A172 (cell line): Measurements from ENCODE around the gene GTF3C4. TPM values are rescaled to one million over a fixed set of nuclear protein-coding genes. Genes with fewer than 3 reads are reported as not detected.
A peak's percentile ranks its signal among the peaks of the same experiment; 100 is the strongest.

Experiments
- DNase-seq: peaks from one replicate; pipeline ENCODE4 v3.0.0-alpha.2; 2015; ENCODE audit warnings: low spot score
- total RNA-seq: library from RNA; depleted of rRNA; stranded (reverse); fragments of >200 nt; shearing (Covaris generic); gene quantifications from 2 replicates; pipeline ENCODE4 v1.2.3, GENCODE V29; 2014; rRNA removed

The GTF3C4 gene
- 29.5 and 30.8 TPM in 2 replicates for total RNA-seq

GRCh38 chr9:132670457-132671391 lies at the start of gene GTF3C4:
GTF3C4 (plus strand) TSS chr9:132670464; CDS start chr9:132670599, 135 bp downstream.
- DNase-seq: peak; percentile 17

GRCh38 chr9:132622159-132622558 lies 48.1 kb upstream of the GTF3C4 start:
- DNase-seq: peak; percentile 41

GRCh38 chr9:132626285-132626684 lies 44.0 kb upstream of the GTF3C4 start:
- DNase-seq: no peak

GRCh38 chr9:132627106-132627505 lies 43.2 kb upstream of the GTF3C4 start:
- no peak for DNase-seq

GRCh38 chr9:132627594-132627993 lies 42.7 kb upstream of the GTF3C4 start:
- DNase-seq: no peak

GRCh38 chr9:132628746-132629145 lies 41.5 kb upstream of the GTF3C4 start:
- DNase-seq: no peak

GRCh38 chr9:132630116-132630515 lies 40.1 kb upstream of the GTF3C4 start:
- DNase-seq: no peak

- DNase-seq: no peak
Observed at GRCh38 chr9:132630811-132631210, 39.5 kb upstream of the GTF3C4 start.

- peak; percentile 86 for DNase-seq
Observed at GRCh38 chr9:132631280-132631679, 39.0 kb upstream of the GTF3C4 start.

GRCh38 chr9:132631685-132632084 lies 38.6 kb upstream of the GTF3C4 start:
- no peak for DNase-seq

- no peak for DNase-seq
Observed at GRCh38 chr9:132632413-132633129, 37.7 kb upstream of the GTF3C4 start.

- DNase-seq: no peak
Observed at GRCh38 chr9:132634327-132634726, 35.9 kb upstream of the GTF3C4 start.

- no peak for DNase-seq
Observed at GRCh38 chr9:132637351-132637750, 32.9 kb upstream of the GTF3C4 start.

GRCh38 chr9:132637801-132638200 lies 32.5 kb upstream of the GTF3C4 start:
- no peak for DNase-seq

- DNase-seq: no peak
Observed at GRCh38 chr9:132638240-132638639, 32.0 kb upstream of the GTF3C4 start.

GRCh38 chr9:132639322-132639721 lies 30.9 kb upstream of the GTF3C4 start:
- DNase-seq: no peak

GRCh38 chr9:132641216-132641615 lies 29.0 kb upstream of the GTF3C4 start:
- no peak for DNase-seq

- DNase-seq: no peak
Observed at GRCh38 chr9:132644251-132644650, 26.0 kb upstream of the GTF3C4 start.

- DNase-seq: no peak
Observed at GRCh38 chr9:132645306-132645705, 25.0 kb upstream of the GTF3C4 start.

GRCh38 chr9:132645711-132646110 lies 24.6 kb upstream of the GTF3C4 start:
- DNase-seq: no peak

- DNase-seq: no peak
Observed at GRCh38 chr9:132646726-132647125, 23.5 kb upstream of the GTF3C4 start.

- peak; percentile 99 for DNase-seq
Observed at GRCh38 chr9:132647355-132647754, 22.9 kb upstream of the GTF3C4 start.

- DNase-seq: no peak
Observed at GRCh38 chr9:132647806-132648205, 22.5 kb upstream of the GTF3C4 start.
